ENCODE data around the gene MB.

Gene MB

DNA sequence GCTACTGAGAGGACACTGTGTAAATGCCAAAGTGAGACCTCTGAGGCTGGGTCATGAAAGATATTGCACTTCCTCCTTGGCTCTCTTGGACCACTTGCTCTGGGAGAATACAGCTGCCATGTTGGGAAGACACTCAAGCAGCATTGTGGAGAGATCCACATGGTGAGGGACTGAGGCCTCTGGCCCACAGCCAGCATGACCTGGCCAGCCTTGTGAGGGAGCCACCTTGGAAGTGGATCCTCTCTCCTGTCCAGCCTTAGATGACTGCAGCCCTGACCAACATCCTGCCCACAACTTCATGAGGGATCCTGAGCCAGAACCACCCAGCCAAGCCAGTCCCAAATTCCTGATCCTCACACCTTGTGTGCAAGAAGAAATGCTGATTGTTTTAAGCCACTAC lies 30.4 kb downstream of the MB start:
- TF ChIP-seq ESRRG (CRISPR knock-in tag; IDR thresholded peaks at IDR 0.05) (no peak), ZNF565 (CRISPR knock-in tag; conservative IDR thresholded peaks at IDR 0.05; ENCODE audit: low read depth) (peak; percentile 87; the same call in 1 of the 2 replicates)
- ATAC-seq = no peak

DNA sequence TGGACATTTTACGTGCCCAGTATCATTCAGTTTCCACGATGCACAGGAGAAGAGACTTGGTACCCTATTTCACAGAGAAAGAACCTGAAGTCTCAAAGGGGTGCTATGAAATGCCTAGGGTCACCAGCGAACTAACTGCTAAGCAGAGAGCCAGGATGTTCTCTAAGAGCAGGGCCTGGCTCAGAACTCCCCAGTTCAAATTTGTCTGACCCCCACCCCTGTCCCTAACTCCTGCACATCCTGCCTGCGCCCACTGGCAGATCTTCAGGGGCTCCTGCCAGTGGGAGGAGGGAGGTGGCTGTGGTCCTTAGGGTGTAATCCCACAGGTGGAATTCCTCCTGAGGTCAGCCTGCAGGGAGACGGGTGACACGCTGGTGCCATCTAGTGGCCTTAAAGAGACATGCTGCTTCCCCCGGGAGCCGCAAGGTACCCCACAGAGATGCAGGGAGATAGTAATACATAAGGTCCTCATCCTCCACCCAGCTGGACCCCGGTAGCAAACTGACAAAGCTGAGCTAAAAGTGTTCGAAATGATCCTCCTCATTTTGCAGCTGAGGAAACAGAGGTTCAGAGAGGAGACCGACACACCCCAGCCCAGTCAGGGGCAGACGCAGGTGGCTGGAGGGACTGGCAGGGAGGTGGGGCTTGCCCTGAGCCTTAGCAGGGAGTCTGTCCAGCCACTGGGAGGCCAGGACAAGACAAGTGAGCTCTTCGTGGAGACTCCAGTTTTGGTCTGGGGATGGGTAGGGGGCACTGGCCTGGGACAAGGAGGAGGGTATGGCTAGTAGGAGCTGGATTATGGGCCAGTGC lies 34.1 kb downstream of the MB start:
- ATAC-seq = peak; percentile 89
- TF ChIP-seq ZNF565 (CRISPR knock-in tag; conservative IDR thresholded peaks at IDR 0.05; ENCODE audit: low read depth) = no peak
- no peak for TF ChIP-seq RARB (CRISPR knock-in tag; IDR thresholded peaks at IDR 0.05)
- TF ChIP-seq CREB5 (CRISPR knock-in tag; IDR thresholded peaks at IDR 0.05; ENCODE audit: low read depth) = no peak
- no peak for TF ChIP-seq POU6F1 (CRISPR knock-in tag; IDR thresholded peaks at IDR 0.05; ENCODE audit: borderline replicate concordance, low read depth)
- no peak for TF ChIP-seq PPARA (CRISPR knock-in tag; IDR thresholded peaks at IDR 0.05; ENCODE audit: borderline replicate concordance)
- TF ChIP-seq ZNF8 (CRISPR knock-in tag; IDR thresholded peaks at IDR 0.05) = no peak
- no peak for TF ChIP-seq ARNTL (CRISPR knock-in tag; IDR thresholded peaks at IDR 0.05; ENCODE audit: borderline replicate concordance, low read depth)
- TF ChIP-seq ZFP30 (CRISPR knock-in tag; IDR thresholded peaks at IDR 0.05) = no peak
- TF ChIP-seq CSDC2 (CRISPR knock-in tag; IDR thresholded peaks at IDR 0.05) = no peak
- TF ChIP-seq ZNF70 (CRISPR knock-in tag; IDR thresholded peaks at IDR 0.05) = no peak

DNA sequence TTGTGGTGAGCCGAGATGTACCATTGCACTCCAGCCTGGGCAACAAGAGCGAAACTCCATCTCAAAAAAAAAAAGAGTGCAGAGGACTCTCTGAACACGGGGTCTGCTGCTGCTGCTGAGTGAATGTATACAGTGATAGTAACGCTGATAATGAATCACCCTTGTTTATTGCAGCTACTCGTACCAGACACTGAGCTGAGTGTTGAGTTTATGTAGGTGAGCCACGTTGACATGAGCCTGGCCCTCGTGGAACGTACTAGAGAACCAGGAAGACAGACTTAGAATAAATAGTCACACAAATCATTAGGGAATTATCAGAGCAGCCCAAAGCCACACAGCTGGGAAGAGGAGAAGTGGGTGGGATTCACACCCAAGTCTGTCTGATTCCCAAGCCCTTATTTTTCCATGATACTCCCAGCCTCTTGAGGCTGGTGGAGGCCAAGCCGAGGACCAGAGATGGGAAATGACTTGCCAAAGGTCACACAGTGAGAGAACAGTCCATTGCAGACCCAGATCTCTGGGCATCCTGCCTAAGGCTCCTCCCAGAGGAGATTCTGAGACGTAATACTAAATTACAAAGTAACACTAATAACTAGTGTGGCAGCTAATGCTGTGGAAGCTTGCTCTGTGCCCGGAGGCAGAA lies 34.8 kb downstream of the MB start:
- ATAC-seq = no peak
- TF ChIP-seq ZNF70 (CRISPR knock-in tag; IDR thresholded peaks at IDR 0.05) (no peak), PPARA (CRISPR knock-in tag; IDR thresholded peaks at IDR 0.05; ENCODE audit: borderline replicate concordance) (no peak), ESRRG (CRISPR knock-in tag; IDR thresholded peaks at IDR 0.05) (no peak), CSDC2 (CRISPR knock-in tag; IDR thresholded peaks at IDR 0.05) (no peak), ISL1 (CRISPR knock-in tag; IDR thresholded peaks at IDR 0.05) (no peak), ARNTL (CRISPR knock-in tag; IDR thresholded peaks at IDR 0.05; ENCODE audit: borderline replicate concordance, low read depth) (no peak), GLIS3 (CRISPR knock-in tag; IDR thresholded peaks at IDR 0.05) (no peak)

DNA sequence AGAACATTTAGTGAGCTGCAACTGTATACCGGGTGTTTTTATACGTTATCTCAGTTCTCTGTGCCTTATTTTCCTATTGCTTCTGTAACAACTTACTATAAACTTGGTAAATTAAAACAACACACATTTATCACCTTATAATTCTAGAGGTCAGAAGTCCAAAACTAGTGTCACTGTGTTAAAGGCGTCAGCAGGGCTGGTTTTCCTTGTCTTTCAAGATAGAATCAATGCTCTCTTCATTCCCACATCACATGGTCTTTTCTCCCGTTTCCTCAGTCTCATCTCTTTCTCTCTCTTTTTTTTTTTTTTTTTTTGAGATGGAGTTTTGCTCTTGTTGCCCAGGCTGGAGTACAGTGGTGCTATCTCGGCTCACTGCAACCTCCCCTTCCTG lies 36.1 kb downstream of the MB start:
- TF ChIP-seq ISL1 (CRISPR knock-in tag; IDR thresholded peaks at IDR 0.05) (no peak), OSR1 (CRISPR knock-in tag; IDR thresholded peaks at IDR 0.05) (no peak), PATZ1 (CRISPR knock-in tag; IDR thresholded peaks at IDR 0.05; ENCODE audit: borderline replicate concordance) (no peak), POU6F1 (CRISPR knock-in tag; IDR thresholded peaks at IDR 0.05; ENCODE audit: borderline replicate concordance, low read depth) (no peak), TOX (CRISPR knock-in tag; IDR thresholded peaks at IDR 0.05; ENCODE audit: borderline replicate concordance) (no peak), ESRRG (CRISPR knock-in tag; IDR thresholded peaks at IDR 0.05) (no peak), ZC3H10 (CRISPR knock-in tag; IDR thresholded peaks at IDR 0.05) (no peak), PPARA (CRISPR knock-in tag; IDR thresholded peaks at IDR 0.05; ENCODE audit: borderline replicate concordance) (no peak), ZFP3 (CRISPR knock-in tag; IDR thresholded peaks at IDR 0.05) (no peak), ZNF565 (CRISPR knock-in tag; conservative IDR thresholded peaks at IDR 0.05; ENCODE audit: low read depth) (no peak), CSDC2 (CRISPR knock-in tag; IDR thresholded peaks at IDR 0.05) (no peak), BACH2 (CRISPR knock-in tag; IDR thresholded peaks at IDR 0.05; ENCODE audit: borderline replicate concordance) (no peak), ARNTL (CRISPR knock-in tag; IDR thresholded peaks at IDR 0.05; ENCODE audit: borderline replicate concordance, low read depth) (no peak), RARB (CRISPR knock-in tag; IDR thresholded peaks at IDR 0.05) (no peak), ZFP30 (CRISPR knock-in tag; IDR thresholded peaks at IDR 0.05) (no peak), ZNF70 (CRISPR knock-in tag; IDR thresholded peaks at IDR 0.05) (no peak), CREB5 (CRISPR knock-in tag; IDR thresholded peaks at IDR 0.05; ENCODE audit: low read depth) (no peak), GLIS3 (CRISPR knock-in tag; IDR thresholded peaks at IDR 0.05) (no peak)
- TF ChIP-seq, protein P1, sequence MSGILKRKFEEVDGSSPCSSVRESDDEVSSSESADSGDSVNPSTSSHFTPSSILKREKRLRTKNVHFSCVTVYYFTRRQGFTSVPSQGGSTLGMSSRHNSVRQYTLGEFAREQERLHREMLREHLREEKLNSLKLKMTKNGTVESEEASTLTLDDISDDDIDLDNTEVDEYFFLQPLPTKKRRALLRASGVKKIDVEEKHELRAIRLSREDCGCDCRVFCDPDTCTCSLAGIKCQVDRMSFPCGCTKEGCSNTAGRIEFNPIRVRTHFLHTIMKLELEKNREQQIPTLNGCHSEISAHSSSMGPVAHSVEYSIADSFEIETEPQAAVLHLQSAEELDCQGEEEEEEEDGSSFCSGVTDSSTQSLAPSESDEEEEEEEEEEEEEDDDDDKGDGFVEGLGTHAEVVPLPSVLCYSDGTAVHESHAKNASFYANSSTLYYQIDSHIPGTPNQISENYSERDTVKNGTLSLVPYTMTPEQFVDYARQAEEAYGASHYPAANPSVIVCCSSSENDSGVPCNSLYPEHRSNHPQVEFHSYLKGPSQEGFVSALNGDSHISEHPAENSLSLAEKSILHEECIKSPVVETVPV (CRISPR knock-in tag; IDR thresholded peaks at IDR 0.05) = no peak
- ATAC-seq = no peak

Measured in SK-N-SH treated with all-trans-retinoic acid at 6 μM for 48 hours (cell line).